22Rv1 (cell line): ENCODE data around the gene SFSWAP.

Source experiments
- ZFX ChIP-seq: fragments of 450-650 bp; IDR thresholded peaks from 2 replicates; pipeline ENCODE4 v1.6.1; 2017; ENCODE audit warnings: antibody characterized with exemption, borderline replicate concordance
- TF ChIP-seq, protein P1 (sequence below): fragments of 450-650 bp; IDR thresholded peaks from 2 replicates; pipeline ENCODE4 v1.5.1; 2017; ENCODE audit warnings: mild to moderate bottlenecking

DNA sequence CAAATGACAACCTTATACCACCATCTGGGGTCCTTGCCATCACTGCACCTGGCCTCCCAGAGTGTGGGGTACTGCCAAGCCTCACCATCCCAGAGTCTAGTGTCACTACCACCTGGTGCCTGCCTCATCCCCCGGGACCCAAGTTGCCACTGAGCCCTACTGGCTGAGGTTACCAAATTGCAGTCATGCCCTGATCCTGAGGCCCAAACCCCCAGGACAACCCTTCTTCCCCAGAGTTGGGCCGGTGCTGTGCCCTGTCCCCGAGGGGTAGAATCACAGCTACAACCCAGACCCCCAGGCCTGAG lies 8.4 kb upstream of the SFSWAP start:
- TF ChIP-seq, protein P1, sequence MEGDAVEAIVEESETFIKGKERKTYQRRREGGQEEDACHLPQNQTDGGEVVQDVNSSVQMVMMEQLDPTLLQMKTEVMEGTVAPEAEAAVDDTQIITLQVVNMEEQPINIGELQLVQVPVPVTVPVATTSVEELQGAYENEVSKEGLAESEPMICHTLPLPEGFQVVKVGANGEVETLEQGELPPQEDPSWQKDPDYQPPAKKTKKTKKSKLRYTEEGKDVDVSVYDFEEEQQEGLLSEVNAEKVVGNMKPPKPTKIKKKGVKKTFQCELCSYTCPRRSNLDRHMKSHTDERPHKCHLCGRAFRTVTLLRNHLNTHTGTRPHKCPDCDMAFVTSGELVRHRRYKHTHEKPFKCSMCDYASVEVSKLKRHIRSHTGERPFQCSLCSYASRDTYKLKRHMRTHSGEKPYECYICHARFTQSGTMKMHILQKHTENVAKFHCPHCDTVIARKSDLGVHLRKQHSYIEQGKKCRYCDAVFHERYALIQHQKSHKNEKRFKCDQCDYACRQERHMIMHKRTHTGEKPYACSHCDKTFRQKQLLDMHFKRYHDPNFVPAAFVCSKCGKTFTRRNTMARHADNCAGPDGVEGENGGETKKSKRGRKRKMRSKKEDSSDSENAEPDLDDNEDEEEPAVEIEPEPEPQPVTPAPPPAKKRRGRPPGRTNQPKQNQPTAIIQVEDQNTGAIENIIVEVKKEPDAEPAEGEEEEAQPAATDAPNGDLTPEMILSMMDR, result no peak
- TF ChIP-seq ZFX, result no peak
